ENCODE data around the gene IFITM2.
"Not testable (repeated sequence)": the region's sequence is repeated elsewhere in the genome, so short reads cannot be mapped to it uniquely, and the experiment has no call there.

Gene IFITM2

GRCh38 chr11:306645-307371, 808 bp upstream of the IFITM2 start:
- no peak for DNase-seq (ENCODE audit: low read depth)
- no peak overlapping the region for H3K4me3 ChIP-seq (ENCODE audit: low read depth, low read length)
- no peak for TF ChIP-seq CTCF (IDR thresholded peaks at IDR 0.05; ENCODE audit: control insufficient read depth, extremely low read depth, insufficient read depth)

GRCh38 chr11:308740-309665, 1.4 kb downstream of the IFITM2 start:
- peak overlapping the region; percentile 61 for H3K4me3 ChIP-seq (ENCODE audit: low read depth, low read length)

GRCh38 chr11:309979-310572, 2.5 kb downstream of the IFITM2 start:
- DNase-seq (ENCODE audit: low read depth); H3K4me3 ChIP-seq (ENCODE audit: low read depth, low read length): not testable (repeated sequence)

More at GRCh38 chr11:308740-309665, 1.4 kb downstream of the IFITM2 start:
- DNase-seq (ENCODE audit: low read depth): not testable (repeated sequence)

GRCh38 chr11:311013-311748, 3.6 kb downstream of the IFITM2 start:
- not testable (repeated sequence) for DNase-seq (ENCODE audit: low read depth); H3K4me3 ChIP-seq (ENCODE audit: low read depth, low read length)

GRCh38 chr11:312092-312816, 4.6 kb downstream of the IFITM2 start:
- TF ChIP-seq CTCF (IDR thresholded peaks at IDR 0.05; ENCODE audit: control insufficient read depth, extremely low read depth, insufficient read depth): no peak
- no peak for DNase-seq (ENCODE audit: low read depth)
- H3K4me3 ChIP-seq (ENCODE audit: low read depth, low read length): no peak overlapping the region

GRCh38 chr11:313304-313786, 5.7 kb downstream of the IFITM2 start:
- TF ChIP-seq CTCF (IDR thresholded peaks at IDR 0.05; ENCODE audit: control insufficient read depth, extremely low read depth, insufficient read depth): no peak
- DNase-seq (ENCODE audit: low read depth): no peak

GRCh38 chr11:313787-314553, 6.4 kb downstream of the IFITM2 start, which contains the start of gene IFITM1:
TSS of gene IFITM1 (plus strand) at chr11:314040. CDS start at chr11:314171, 131 bp downstream.
- DNase-seq (ENCODE audit: low read depth): no peak
- TF ChIP-seq CTCF (IDR thresholded peaks at IDR 0.05; ENCODE audit: control insufficient read depth, extremely low read depth, insufficient read depth): no peak
- no peak within 1 kb of the TSS for H3K4me3 ChIP-seq (ENCODE audit: low read depth, low read length)

More at GRCh38 chr11:313304-313786, 5.7 kb downstream of the IFITM2 start:
- H3K4me3 ChIP-seq (ENCODE audit: low read depth, low read length): no peak overlapping the region

GRCh38 chr11:314554-314875, 6.9 kb downstream of the IFITM2 start:
- not testable (repeated sequence) for H3K4me3 ChIP-seq (ENCODE audit: low read depth, low read length); DNase-seq (ENCODE audit: low read depth)

All from LNCaP clone FGC (cell line).